SK-N-SH (cell line): ENCODE measurements around the gene USP34. TPM values are rescaled to one million over a fixed set of nuclear protein-coding genes. Genes with fewer than 3 reads are reported as not detected.

Experiments used
- CTCF ChIA-PET: fragments of 300-600, 350-600 bp; formaldehyde crosslinking; extraction: SDS; loops from one replicate; lab custom pipeline; 2021; lab: Yijun Ruan, JAX
- POLR2A ChIA-PET: fragments of 350-600 bp; sonication (Branson Sonifier 250); formaldehyde crosslinking; extraction: SDS; loops from one replicate; lab custom pipeline; 2020; ENCODE audit warnings: antibody characterized with exemption, inconsistent platforms; lab: Yijun Ruan, JAX
- DNase-seq: peaks from one replicate; pipeline ENCODE4 v3.0.0; 2012
- H2AFZ ChIP-seq: fragments of 200-600 bp; sonication (generic); 2 replicates; pipeline ENCODE4 v1.8.1; 2016; ENCODE audit warnings: antibody characterized with exemption, mild to moderate bottlenecking, low read depth
- H3F3A ChIP-seq: fragments of 200-600 bp; sonication (generic); replicated peaks from 2 replicates; pipeline ENCODE3; 2016; ENCODE audit warnings: antibody characterized with exemption, mild to moderate bottlenecking; ENCODE audit not compliant: insufficient read depth
- H3K27ac ChIP-seq, 2 experiments: fragments of 200-500 bp in 1 of 2; fragments of 200-600 bp in 1 of 2; sonication (Bioruptor generic) in 1 of 2; sonication (generic), shearing (Covaris generic) in 1 of 2; 2 replicates each; pipeline versions ENCODE4 v1.5.1 to v1.6.1; 2014 to 2016; ENCODE audit warnings: low read depth in 2 of 2, inconsistent platforms in 1 of 2, low read length in 1 of 2, mild to moderate bottlenecking in 1 of 2, mixed read lengths in 1 of 2
- H3K27me3 ChIP-seq: fragments of 200-600 bp; sonication (generic), shearing (Covaris generic); 2 replicates; pipeline ENCODE4 v1.6.1; 2016; ENCODE audit warnings: mixed run types; ENCODE audit not compliant: insufficient read depth
- H3K36me3 ChIP-seq, 2 experiments: fragments of 200-500 bp in 1 of 2; fragments of 200-600 bp in 1 of 2; sonication (Bioruptor generic) in 1 of 2; sonication (generic) in 1 of 2; replicated peaks in 1 of 2; 2 replicates each; pipeline versions ENCODE3 to v1.5.1; 2014 to 2016; ENCODE audit warnings: low read length in 1 of 2, mild to moderate bottlenecking in 1 of 2; ENCODE audit not compliant: insufficient read depth in 2 of 2, control insufficient read depth in 1 of 2
- H3K4me1 ChIP-seq, 2 experiments: fragments of 200-500 bp in 1 of 2; fragments of 200-600 bp in 1 of 2; sonication (Bioruptor generic) in 1 of 2; sonication (generic), shearing (Covaris generic) in 1 of 2; 2 replicates each; pipeline versions ENCODE4 v1.5.1 to v1.6.1; 2014 to 2016; ENCODE audit warnings: low read depth in 1 of 2, low read length in 1 of 2, mixed run types in 1 of 2; ENCODE audit not compliant: insufficient read depth in 2 of 2, control insufficient read depth in 1 of 2
- H3K4me2 ChIP-seq: fragments of 200-600 bp; sonication (generic), shearing (Covaris generic); 2 replicates; pipeline ENCODE4 v1.6.1; 2017; ENCODE audit warnings: mixed run types
- H3K4me3 ChIP-seq, 2 experiments: fragments of 200-500 bp in 1 of 2; fragments of 200-600 bp in 1 of 2; sonication (Bioruptor generic) in 1 of 2; sonication (generic), shearing (Covaris generic) in 1 of 2; 2 replicates each; pipeline versions ENCODE4 v1.5.1 to v1.8.1; 2014 to 2016; ENCODE audit warnings: low read depth in 2 of 2, inconsistent platforms in 1 of 2, low read length in 1 of 2, mild to moderate bottlenecking in 1 of 2, mixed read lengths in 1 of 2, moderate library complexity in 1 of 2
- H3K79me2 ChIP-seq: fragments of 200-600 bp; sonication (generic); 2 replicates; pipeline ENCODE4 v1.8.1; 2017; ENCODE audit warnings: mild to moderate bottlenecking; ENCODE audit not compliant: insufficient read depth
- H3K9ac ChIP-seq: fragments of 200-600 bp; sonication (generic); 2 replicates; pipeline ENCODE4 v1.6.1; 2017; ENCODE audit warnings: mixed run types
- H3K9me2 ChIP-seq: fragments of 200-600 bp; sonication (generic); 2 replicates; pipeline ENCODE4 v1.6.1; 2017; ENCODE audit warnings: mixed run types
- H3K9me3 ChIP-seq: fragments of 200-600 bp; sonication (generic); 2 replicates; pipeline ENCODE4 v1.6.1; 2017; ENCODE audit warnings: mixed run types, mild to moderate bottlenecking, moderate library complexity
- H4K20me1 ChIP-seq: fragments of 200-600 bp; sonication (generic); 2 replicates; pipeline ENCODE4 v1.6.1; 2017; ENCODE audit warnings: mild to moderate bottlenecking, mixed run types; ENCODE audit not compliant: insufficient read depth
- CTCF ChIP-seq: fragments of 200-600 bp; sonication (generic); IDR thresholded peaks from 2 replicates; pipeline ENCODE4 v1.6.1; 2017; ENCODE audit warnings: antibody characterized with exemption, mild to moderate bottlenecking, moderate library complexity
- FOXJ3 ChIP-seq: sonication (generic); formaldehyde crosslinking; IDR thresholded peaks from 2 replicates; pipeline ENCODE4 v1.5.1; 2020; ENCODE audit warnings: mild to moderate bottlenecking, missing genetic modification reagents
- MEF2A ChIP-seq: IDR thresholded peaks from 2 replicates; pipeline ENCODE4 v1.4.0; 2012; ENCODE audit warnings: low read depth, borderline replicate concordance
- NRF1 ChIP-seq: IDR thresholded peaks from 2 replicates; pipeline ENCODE4 v1.6.1; 2012; ENCODE audit warnings: low read depth, mild to moderate bottlenecking, low read length
- POLR2AphosphoS5 ChIP-seq: IDR thresholded peaks from 2 replicates; pipeline ENCODE4 v1.6.1; 2012; ENCODE audit warnings: low read depth, low read length
- RCOR1 ChIP-seq: fragments of 150-350 bp; IDR thresholded peaks from 2 replicates; pipeline ENCODE4 v1.6.1; 2017; ENCODE audit warnings: antibody characterized with exemption, low read length
- RFX5 ChIP-seq: IDR thresholded peaks from 2 replicates; pipeline ENCODE4 v1.6.1; 2012; ENCODE audit warnings: mild to moderate bottlenecking, improper control_type of control experiment, low read length
- SIN3A ChIP-seq: IDR thresholded peaks from 2 replicates; pipeline ENCODE4 v1.6.1; 2012; ENCODE audit warnings: low read depth, mild to moderate bottlenecking, low read length, moderate library complexity, borderline replicate concordance
- SMC3 ChIP-seq: IDR thresholded peaks from 2 replicates; pipeline ENCODE4 v1.6.1; 2012; ENCODE audit warnings: low read depth, low read length, improper control_type of control experiment
- USF2 ChIP-seq: fragments of 150-350 bp; IDR thresholded peaks from 2 replicates; pipeline ENCODE4 v1.6.1; 2017; ENCODE audit warnings: antibody characterized with exemption, low read length, low read depth, borderline replicate concordance
- WGBS: methylation state at CpG from one replicate; pipeline ENCODE4 v1.1.6; 2017; ENCODE audit warnings: low lambda C conversion rate; 5-methylcytosine and 5-hydroxymethylcytosine counted together
- polyA plus RNA-seq, 3 experiments: library from polyadenylated mRNA; depleted of rRNA; stranded (reverse); fragments of >200 nt; gene quantifications; 2 replicates each; pipeline ENCODE4 v1.2.3, GENCODE V29; 2012
- TF ChIP-seq, protein P1 (sequence below): fragments of 150-350 bp; IDR thresholded peaks from 2 replicates; pipeline ENCODE4 v1.6.1; 2016; ENCODE audit warnings: mild to moderate bottlenecking, low read depth, low read length
- TF ChIP-seq, protein P2 (sequence below): IDR thresholded peaks from 2 replicates; pipeline ENCODE4 v1.4.0; 2012; ENCODE audit warnings: low read depth
- TF ChIP-seq, protein P3 (sequence below): IDR thresholded peaks from 2 replicates; pipeline ENCODE4 v1.4.0; 2012; ENCODE audit warnings: low read depth, borderline replicate concordance
- TF ChIP-seq, protein P4 (sequence below): IDR thresholded peaks from 2 replicates; pipeline ENCODE4 v1.6.1; 2012; ENCODE audit warnings: mild to moderate bottlenecking, low read depth, low read length, moderate library complexity

USP34 gene
- polyA plus RNA-seq, 1 of the 3 experiments (the other 2 are of a cell fraction), result 31.4 TPM

GRCh38 chr2:61287254-61287653 lies 183.6 kb downstream of the USP34 start:
- Histone ChIP-seq H3K4me2 (no peak overlapping the region), H3K27ac (no peak overlapping the region), H3K27me3 (no peaks in the 10 kb centered on the region), H2AFZ (no peak overlapping the region), H3K4me1 (no peaks in the 10 kb centered on the region), H3F3A (peaks cover 12% of the 10 kb centered on the region), H3K9ac (no peak overlapping the region), H3K79me2 (peaks cover 3% of the 10 kb centered on the region; the same call in 1 of the 2 replicates), H3K9me3 (no peaks in the 10 kb centered on the region), H4K20me1 (no peaks in the 10 kb centered on the region), H3K4me3 (no peak overlapping the region), H3K36me3 (peaks cover 62 to 69% of the 10 kb centered on the region in 2 experiments), H3K9me2 (no peaks in the 10 kb centered on the region)
- 97% methylated on average over 4 of the region's 4 CpGs for WGBS
- no peak for DNase-seq
- TF ChIP-seq RCOR1 (no peak), FOXJ3 (CRISPR knock-in tag) (no peak), NRF1 (no peak), SIN3A (no peak), USF2 (no peak), CTCF (no peak), RFX5 (no peak), MEF2A (no peak), SMC3 (no peak), POLR2AphosphoS5 (no peak)
- TF ChIP-seq, protein P1, sequence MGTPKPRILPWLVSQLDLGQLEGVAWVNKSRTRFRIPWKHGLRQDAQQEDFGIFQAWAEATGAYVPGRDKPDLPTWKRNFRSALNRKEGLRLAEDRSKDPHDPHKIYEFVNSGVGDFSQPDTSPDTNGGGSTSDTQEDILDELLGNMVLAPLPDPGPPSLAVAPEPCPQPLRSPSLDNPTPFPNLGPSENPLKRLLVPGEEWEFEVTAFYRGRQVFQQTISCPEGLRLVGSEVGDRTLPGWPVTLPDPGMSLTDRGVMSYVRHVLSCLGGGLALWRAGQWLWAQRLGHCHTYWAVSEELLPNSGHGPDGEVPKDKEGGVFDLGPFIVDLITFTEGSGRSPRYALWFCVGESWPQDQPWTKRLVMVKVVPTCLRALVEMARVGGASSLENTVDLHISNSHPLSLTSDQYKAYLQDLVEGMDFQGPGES, result no peak
- TF ChIP-seq, protein P2, sequence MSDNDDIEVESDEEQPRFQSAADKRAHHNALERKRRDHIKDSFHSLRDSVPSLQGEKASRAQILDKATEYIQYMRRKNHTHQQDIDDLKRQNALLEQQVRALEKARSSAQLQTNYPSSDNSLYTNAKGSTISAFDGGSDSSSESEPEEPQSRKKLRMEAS, result no peak
- TF ChIP-seq, protein P3, sequence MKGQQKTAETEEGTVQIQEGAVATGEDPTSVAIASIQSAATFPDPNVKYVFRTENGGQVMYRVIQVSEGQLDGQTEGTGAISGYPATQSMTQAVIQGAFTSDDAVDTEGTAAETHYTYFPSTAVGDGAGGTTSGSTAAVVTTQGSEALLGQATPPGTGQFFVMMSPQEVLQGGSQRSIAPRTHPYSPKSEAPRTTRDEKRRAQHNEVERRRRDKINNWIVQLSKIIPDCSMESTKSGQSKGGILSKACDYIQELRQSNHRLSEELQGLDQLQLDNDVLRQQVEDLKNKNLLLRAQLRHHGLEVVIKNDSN, result no peak
- TF ChIP-seq, protein P4, sequence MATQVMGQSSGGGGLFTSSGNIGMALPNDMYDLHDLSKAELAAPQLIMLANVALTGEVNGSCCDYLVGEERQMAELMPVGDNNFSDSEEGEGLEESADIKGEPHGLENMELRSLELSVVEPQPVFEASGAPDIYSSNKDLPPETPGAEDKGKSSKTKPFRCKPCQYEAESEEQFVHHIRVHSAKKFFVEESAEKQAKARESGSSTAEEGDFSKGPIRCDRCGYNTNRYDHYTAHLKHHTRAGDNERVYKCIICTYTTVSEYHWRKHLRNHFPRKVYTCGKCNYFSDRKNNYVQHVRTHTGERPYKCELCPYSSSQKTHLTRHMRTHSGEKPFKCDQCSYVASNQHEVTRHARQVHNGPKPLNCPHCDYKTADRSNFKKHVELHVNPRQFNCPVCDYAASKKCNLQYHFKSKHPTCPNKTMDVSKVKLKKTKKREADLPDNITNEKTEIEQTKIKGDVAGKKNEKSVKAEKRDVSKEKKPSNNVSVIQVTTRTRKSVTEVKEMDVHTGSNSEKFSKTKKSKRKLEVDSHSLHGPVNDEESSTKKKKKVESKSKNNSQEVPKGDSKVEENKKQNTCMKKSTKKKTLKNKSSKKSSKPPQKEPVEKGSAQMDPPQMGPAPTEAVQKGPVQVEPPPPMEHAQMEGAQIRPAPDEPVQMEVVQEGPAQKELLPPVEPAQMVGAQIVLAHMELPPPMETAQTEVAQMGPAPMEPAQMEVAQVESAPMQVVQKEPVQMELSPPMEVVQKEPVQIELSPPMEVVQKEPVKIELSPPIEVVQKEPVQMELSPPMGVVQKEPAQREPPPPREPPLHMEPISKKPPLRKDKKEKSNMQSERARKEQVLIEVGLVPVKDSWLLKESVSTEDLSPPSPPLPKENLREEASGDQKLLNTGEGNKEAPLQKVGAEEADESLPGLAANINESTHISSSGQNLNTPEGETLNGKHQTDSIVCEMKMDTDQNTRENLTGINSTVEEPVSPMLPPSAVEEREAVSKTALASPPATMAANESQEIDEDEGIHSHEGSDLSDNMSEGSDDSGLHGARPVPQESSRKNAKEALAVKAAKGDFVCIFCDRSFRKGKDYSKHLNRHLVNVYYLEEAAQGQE, result no peak
- ChIA-PET CTCF (interaction anchor here (1.6 kb wide), 1 partner anchor 82 kb away, joined by 3 read pairs; no protein-coding TSS in a partner anchor), POLR2A (no interaction called here)
